HG03060 (cell line): ENCODE measurements around the gene ZNF273.
"Not testable (repeated sequence)": the region's sequence is repeated elsewhere in the genome, so short reads cannot be mapped to it uniquely, and the experiment has no call there.

Experiments
- ATAC-seq: cut with Tn5 transposase; IDR thresholded peaks from one replicate; pipeline ENCODE4 v1.9.1; 2021; ENCODE audit warnings: low read depth, moderate number of reproducible peaks; ENCODE audit not compliant: unreplicated experiment

Gene ZNF273

GRCh38 chr7:64888901-64889685 is 14.0 kb upstream of the ZNF273 start:
- ATAC-seq = no peak

- no peak for ATAC-seq
Observed at GRCh38 chr7:64889686-64890162, 13.3 kb upstream of the ZNF273 start.

GRCh38 chr7:64890273-64890672 is 12.8 kb upstream of the ZNF273 start:
- ATAC-seq = not testable (repeated sequence)

- no peak for ATAC-seq
Observed at GRCh38 chr7:64890761-64891362, 12.2 kb upstream of the ZNF273 start.

- ATAC-seq = not testable (repeated sequence)
Observed at GRCh38 chr7:64891363-64892081, 11.6 kb upstream of the ZNF273 start.

- no peak for ATAC-seq
Observed at GRCh38 chr7:64892116-64892515, 11.0 kb upstream of the ZNF273 start.

- no peak for ATAC-seq
Observed at GRCh38 chr7:64892666-64893309, 10.3 kb upstream of the ZNF273 start.

- no peak for ATAC-seq
Observed at GRCh38 chr7:64893401-64893800, 9.7 kb upstream of the ZNF273 start.

GRCh38 chr7:64902461-64902805 is 640 bp upstream of the ZNF273 start:
- not testable (repeated sequence) for ATAC-seq

GRCh38 chr7:64904008-64904407 is 935 bp downstream of the ZNF273 start:
- no peak for ATAC-seq

GRCh38 chr7:64905133-64905532 is 2.1 kb downstream of the ZNF273 start:
- ATAC-seq = no peak

- ATAC-seq = no peak
Observed at GRCh38 chr7:64905547-64905946, 2.5 kb downstream of the ZNF273 start.

GRCh38 chr7:64907641-64908326 is 4.7 kb downstream of the ZNF273 start:
- no peak for ATAC-seq

GRCh38 chr7:64908358-64908757 is 5.3 kb downstream of the ZNF273 start:
- no peak for ATAC-seq

GRCh38 chr7:64914557-64914956 is 11.5 kb downstream of the ZNF273 start:
- no peak for ATAC-seq

GRCh38 chr7:64915301-64915700 is 12.2 kb downstream of the ZNF273 start:
- ATAC-seq = not testable (repeated sequence)

GRCh38 chr7:64928252-64929187 is 25.4 kb downstream of the ZNF273 start:
- ATAC-seq = not testable (repeated sequence)

GRCh38 chr7:64934478-64934877 is 31.4 kb downstream of the ZNF273 start:
- ATAC-seq = no peak

GRCh38 chr7:64938540-64938939 is 35.5 kb downstream of the ZNF273 start:
- no peak for ATAC-seq
